SK-N-SH treated with all-trans-retinoic acid at 6 μM for 48 hours (cell line): ENCODE data around the gene MRPS9.

ENCODE experiments used
- ATAC-seq: fragments of 200-7000 bp; cut with Tn5 transposase; 3 replicates; pipeline ENCODE4 v1.9.1; 2020; ENCODE audit warnings: mild to moderate bottlenecking, moderate library complexity
- BACH2 ChIP-seq: fragments of 250-450 bp; sonication (Bioruptor Pico); IDR thresholded peaks from 2 replicates; pipeline ENCODE4 v1.9.0; 2021; ENCODE audit warnings: mild to moderate bottlenecking, borderline replicate concordance
- CSDC2 ChIP-seq: fragments of 250-450 bp; sonication (Bioruptor Pico); IDR thresholded peaks from 2 replicates; pipeline ENCODE4 v1.5.0; 2020; ENCODE audit warnings: mild to moderate bottlenecking, moderate library complexity
- CSRNP3 ChIP-seq: fragments of 250-450 bp; sonication (Bioruptor Pico); IDR thresholded peaks from 2 replicates; pipeline ENCODE4 v1.5.1; 2021; ENCODE audit warnings: mild to moderate bottlenecking, moderate library complexity
- ESRRG ChIP-seq: fragments of 250-450 bp; sonication (Bioruptor Pico); IDR thresholded peaks from 2 replicates; pipeline ENCODE4 v1.6.1; 2021; ENCODE audit warnings: mild to moderate bottlenecking
- ISL1 ChIP-seq: fragments of 250-450 bp; sonication (Bioruptor Pico); IDR thresholded peaks from 2 replicates; pipeline ENCODE4 v2.1.2; 2022; ENCODE audit warnings: mild to moderate bottlenecking, moderate library complexity
- OSR1 ChIP-seq: fragments of 250-450 bp; sonication (Bioruptor Pico); IDR thresholded peaks from 2 replicates; pipeline ENCODE4 v1.8.0; 2022; ENCODE audit warnings: moderate library complexity, mild to moderate bottlenecking, inconsistent platforms
- POU6F1 ChIP-seq: fragments of 250-450 bp; sonication (Bioruptor Pico); IDR thresholded peaks from 2 replicates; pipeline ENCODE4 v1.8.0; 2021; ENCODE audit warnings: low read depth, mild to moderate bottlenecking, moderate library complexity, borderline replicate concordance
- PPARA ChIP-seq: fragments of 250-450 bp; sonication (Bioruptor Pico); IDR thresholded peaks from 2 replicates; pipeline ENCODE4 v1.5.0; 2020; ENCODE audit warnings: mild to moderate bottlenecking, borderline replicate concordance
- RARB ChIP-seq: fragments of 250-450 bp; sonication (Bioruptor Pico); IDR thresholded peaks from 2 replicates; pipeline ENCODE4 v1.8.0; 2021; ENCODE audit warnings: mild to moderate bottlenecking, moderate library complexity
- SNAI2 ChIP-seq: fragments of 250-450 bp; sonication (Bioruptor Pico); IDR thresholded peaks from 2 replicates; pipeline ENCODE4 v1.5.0; 2020; ENCODE audit warnings: mild to moderate bottlenecking, moderate library complexity
- TCF4 ChIP-seq: fragments of 250-450 bp; sonication (Bioruptor Pico); IDR thresholded peaks from 2 replicates; pipeline ENCODE4 v1.8.0; 2021; ENCODE audit warnings: mild to moderate bottlenecking, moderate library complexity, borderline replicate concordance
- TOX ChIP-seq: fragments of 250-450 bp; sonication (Bioruptor Pico); IDR thresholded peaks from 2 replicates; pipeline ENCODE4 v1.8.0; 2021; ENCODE audit warnings: mild to moderate bottlenecking, moderate library complexity, borderline replicate concordance
- ZC3H10 ChIP-seq: fragments of 250-450 bp; sonication (Bioruptor Pico); IDR thresholded peaks from 2 replicates; pipeline ENCODE4 v1.5.1; 2021; ENCODE audit warnings: mild to moderate bottlenecking, moderate library complexity
- ZFP3 ChIP-seq: fragments of 250-450 bp; sonication (Bioruptor Pico); IDR thresholded peaks from 2 replicates; pipeline ENCODE4 v1.5.0; 2020; ENCODE audit warnings: mild to moderate bottlenecking, moderate library complexity
- ZFP30 ChIP-seq: fragments of 450-650 bp; formaldehyde crosslinking; IDR thresholded peaks from 2 replicates; pipeline ENCODE4 v1.5.0; 2022; ENCODE audit warnings: mild to moderate bottlenecking, moderate library complexity
- ZNF70 ChIP-seq: fragments of 450-650 bp; formaldehyde crosslinking; IDR thresholded peaks from 2 replicates; pipeline ENCODE4 v1.5.0; 2020; ENCODE audit warnings: mild to moderate bottlenecking, moderate library complexity
- ZNF8 ChIP-seq: fragments of 450-650 bp; formaldehyde crosslinking; IDR thresholded peaks from 2 replicates; pipeline ENCODE4 v1.5.0; 2020; ENCODE audit warnings: mild to moderate bottlenecking, moderate library complexity
- TF ChIP-seq, protein P1 (sequence below): fragments of 250-450 bp; sonication (Bioruptor Pico); IDR thresholded peaks from 2 replicates; pipeline ENCODE4 v1.5.1; 2020; ENCODE audit warnings: low read depth, mild to moderate bottlenecking, moderate library complexity
- TF ChIP-seq, protein P2 (sequence below): fragments of 250-450 bp; sonication (Bioruptor Pico); IDR thresholded peaks from 2 replicates; pipeline ENCODE4 v1.5.0; 2020; ENCODE audit warnings: mild to moderate bottlenecking, moderate library complexity
- TF ChIP-seq, protein P3 (sequence below): fragments of 250-450 bp; sonication (Bioruptor Pico); IDR thresholded peaks from 2 replicates; pipeline ENCODE4 v1.8.0; 2020; ENCODE audit warnings: mild to moderate bottlenecking, moderate library complexity, borderline replicate concordance

The MRPS9 gene

DNA sequence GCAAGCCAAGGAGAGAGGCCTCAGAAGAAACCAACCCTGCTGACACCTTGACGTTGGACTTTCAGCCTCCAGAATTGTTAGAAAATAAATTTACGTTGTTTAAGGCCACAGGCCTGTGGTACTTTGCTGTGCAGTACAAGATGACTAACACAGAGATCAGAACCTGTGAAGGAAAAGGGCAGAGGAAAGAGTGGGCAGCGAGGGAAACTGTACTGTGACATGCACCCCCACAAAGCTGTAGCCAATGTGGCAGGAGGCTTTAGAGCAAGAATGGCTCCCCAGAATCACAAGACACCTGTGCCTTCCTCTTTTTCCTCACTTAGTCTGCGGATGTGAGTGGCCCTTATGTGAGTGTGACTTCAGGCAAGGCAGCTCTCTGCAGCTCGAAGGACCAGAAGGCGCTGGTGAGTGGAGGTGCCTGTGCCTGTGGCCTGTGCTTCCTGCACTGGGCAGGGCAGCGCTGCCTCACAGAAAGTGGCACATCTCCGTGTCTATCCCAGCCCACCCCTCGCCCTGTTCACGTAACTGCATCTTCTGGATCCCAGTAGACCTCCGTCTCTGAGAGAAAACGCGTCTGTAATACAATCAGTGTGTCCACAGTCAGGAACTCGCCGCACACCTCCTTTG, 89.5 kb downstream of the MRPS9 start:
- no peak for ATAC-seq
- TF ChIP-seq POU6F1 (CRISPR knock-in tag) (no peak), ZFP3 (CRISPR knock-in tag) (no peak), TCF4 (CRISPR knock-in tag) (no peak), BACH2 (CRISPR knock-in tag) (no peak), CSDC2 (CRISPR knock-in tag) (no peak), ZFP30 (CRISPR knock-in tag) (no peak), ISL1 (CRISPR knock-in tag) (no peak), ZNF8 (CRISPR knock-in tag) (no peak), CSRNP3 (no peak), TOX (CRISPR knock-in tag) (no peak)
- TF ChIP-seq, protein P1, sequence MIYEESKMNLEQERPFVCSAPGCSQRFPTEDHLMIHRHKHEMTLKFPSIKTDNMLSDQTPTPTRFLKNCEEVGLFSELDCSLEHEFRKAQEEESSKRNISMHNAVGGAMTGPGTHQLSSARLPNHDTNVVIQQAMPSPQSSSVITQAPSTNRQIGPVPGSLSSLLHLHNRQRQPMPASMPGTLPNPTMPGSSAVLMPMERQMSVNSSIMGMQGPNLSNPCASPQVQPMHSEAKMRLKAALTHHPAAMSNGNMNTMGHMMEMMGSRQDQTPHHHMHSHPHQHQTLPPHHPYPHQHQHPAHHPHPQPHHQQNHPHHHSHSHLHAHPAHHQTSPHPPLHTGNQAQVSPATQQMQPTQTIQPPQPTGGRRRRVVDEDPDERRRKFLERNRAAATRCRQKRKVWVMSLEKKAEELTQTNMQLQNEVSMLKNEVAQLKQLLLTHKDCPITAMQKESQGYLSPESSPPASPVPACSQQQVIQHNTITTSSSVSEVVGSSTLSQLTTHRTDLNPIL (CRISPR knock-in tag) = no peak
- TF ChIP-seq, protein P2, sequence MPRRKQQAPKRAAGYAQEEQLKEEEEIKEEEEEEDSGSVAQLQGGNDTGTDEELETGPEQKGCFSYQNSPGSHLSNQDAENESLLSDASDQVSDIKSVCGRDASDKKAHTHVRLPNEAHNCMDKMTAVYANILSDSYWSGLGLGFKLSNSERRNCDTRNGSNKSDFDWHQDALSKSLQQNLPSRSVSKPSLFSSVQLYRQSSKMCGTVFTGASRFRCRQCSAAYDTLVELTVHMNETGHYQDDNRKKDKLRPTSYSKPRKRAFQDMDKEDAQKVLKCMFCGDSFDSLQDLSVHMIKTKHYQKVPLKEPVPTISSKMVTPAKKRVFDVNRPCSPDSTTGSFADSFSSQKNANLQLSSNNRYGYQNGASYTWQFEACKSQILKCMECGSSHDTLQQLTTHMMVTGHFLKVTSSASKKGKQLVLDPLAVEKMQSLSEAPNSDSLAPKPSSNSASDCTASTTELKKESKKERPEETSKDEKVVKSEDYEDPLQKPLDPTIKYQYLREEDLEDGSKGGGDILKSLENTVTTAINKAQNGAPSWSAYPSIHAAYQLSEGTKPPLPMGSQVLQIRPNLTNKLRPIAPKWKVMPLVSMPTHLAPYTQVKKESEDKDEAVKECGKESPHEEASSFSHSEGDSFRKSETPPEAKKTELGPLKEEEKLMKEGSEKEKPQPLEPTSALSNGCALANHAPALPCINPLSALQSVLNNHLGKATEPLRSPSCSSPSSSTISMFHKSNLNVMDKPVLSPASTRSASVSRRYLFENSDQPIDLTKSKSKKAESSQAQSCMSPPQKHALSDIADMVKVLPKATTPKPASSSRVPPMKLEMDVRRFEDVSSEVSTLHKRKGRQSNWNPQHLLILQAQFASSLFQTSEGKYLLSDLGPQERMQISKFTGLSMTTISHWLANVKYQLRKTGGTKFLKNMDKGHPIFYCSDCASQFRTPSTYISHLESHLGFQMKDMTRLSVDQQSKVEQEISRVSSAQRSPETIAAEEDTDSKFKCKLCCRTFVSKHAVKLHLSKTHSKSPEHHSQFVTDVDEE = no peak

- TF ChIP-seq CSDC2 (CRISPR knock-in tag) (no peak), BACH2 (CRISPR knock-in tag) (no peak), OSR1 (no peak), TOX (CRISPR knock-in tag) (no peak), PPARA (CRISPR knock-in tag) (no peak), ZNF8 (CRISPR knock-in tag) (no peak), CSRNP3 (no peak), POU6F1 (CRISPR knock-in tag) (no peak), ZNF70 (CRISPR knock-in tag) (no peak), ESRRG (CRISPR knock-in tag) (no peak), RARB (no peak), ISL1 (CRISPR knock-in tag) (no peak), SNAI2 (CRISPR knock-in tag) (no peak), TCF4 (CRISPR knock-in tag) (no peak), ZC3H10 (no peak)
- TF ChIP-seq, protein P3, sequence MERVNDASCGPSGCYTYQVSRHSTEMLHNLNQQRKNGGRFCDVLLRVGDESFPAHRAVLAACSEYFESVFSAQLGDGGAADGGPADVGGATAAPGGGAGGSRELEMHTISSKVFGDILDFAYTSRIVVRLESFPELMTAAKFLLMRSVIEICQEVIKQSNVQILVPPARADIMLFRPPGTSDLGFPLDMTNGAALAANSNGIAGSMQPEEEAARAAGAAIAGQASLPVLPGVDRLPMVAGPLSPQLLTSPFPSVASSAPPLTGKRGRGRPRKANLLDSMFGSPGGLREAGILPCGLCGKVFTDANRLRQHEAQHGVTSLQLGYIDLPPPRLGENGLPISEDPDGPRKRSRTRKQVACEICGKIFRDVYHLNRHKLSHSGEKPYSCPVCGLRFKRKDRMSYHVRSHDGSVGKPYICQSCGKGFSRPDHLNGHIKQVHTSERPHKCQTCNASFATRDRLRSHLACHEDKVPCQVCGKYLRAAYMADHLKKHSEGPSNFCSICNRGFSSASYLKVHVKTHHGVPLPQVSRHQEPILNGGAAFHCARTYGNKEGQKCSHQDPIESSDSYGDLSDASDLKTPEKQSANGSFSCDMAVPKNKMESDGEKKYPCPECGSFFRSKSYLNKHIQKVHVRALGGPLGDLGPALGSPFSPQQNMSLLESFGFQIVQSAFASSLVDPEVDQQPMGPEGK (CRISPR knock-in tag) = no peak
- TF ChIP-seq, protein P1 (CRISPR knock-in tag) = no peak
- TF ChIP-seq, protein P2 = no peak
- no peak for ATAC-seq
Observed at GRCh38 chr2:105129722-105130232, 91.9 kb downstream of the MRPS9 start.
